SU-DHL-6 (cell line): ENCODE results near the gene SAP30L.

Experiments
- CTCF ChIP-seq: fragments of 200-600 bp; sonication (generic); IDR thresholded peaks from one replicate; pipeline ENCODE4 v1.5.1; 2017; ENCODE audit warnings: antibody characterized with exemption, mild to moderate bottlenecking, low read length, moderate library complexity; ENCODE audit not compliant: insufficient read depth, poor library complexity, severe bottlenecking
- EZH2phosphoT487 ChIP-seq: fragments of 200-600 bp; sonication (generic), shearing (Covaris generic); conservative IDR thresholded peaks from 2 replicates; pipeline ENCODE4 v1.6.1; 2018; ENCODE audit warnings: mild to moderate bottlenecking, antibody characterized with exemption, low read length, moderate library complexity, mixed read lengths

- TF ChIP-seq CTCF (no peak), EZH2phosphoT487 (no peak)
Measured at GRCh38 chr5:154459015-154459414, 13.2 kb downstream of the SAP30L start.
